Measurements from ENCODE around the gene TMEM260.

TMEM260 gene

GRCh38 chr14:56579345-56580220, at the start of gene TMEM260:
TMEM260 (plus strand) TSS chr14:56579798; CDS start chr14:56579915, 117 bp downstream.
- peak; percentile 73 to 92 (median 80) for DNase-seq (ENCODE audit: low read depth in 3 of 3, low spot score in 1 of 3)

GRCh38 chr14:56532546-56532945, 47.1 kb upstream of the TMEM260 start:
- DNase-seq (ENCODE audit: low read depth in 3 of 3, low spot score in 1 of 3): no peak

GRCh38 chr14:56534656-56535055, 44.9 kb upstream of the TMEM260 start:
- DNase-seq (ENCODE audit: low read depth in 3 of 3, low spot score in 1 of 3): no peak

GRCh38 chr14:56539862-56540261, 39.7 kb upstream of the TMEM260 start:
- no peak for DNase-seq (ENCODE audit: low read depth in 3 of 3, low spot score in 1 of 3)

GRCh38 chr14:56543436-56543835, 36.2 kb upstream of the TMEM260 start:
- DNase-seq (ENCODE audit: low read depth in 3 of 3, low spot score in 1 of 3): no peak

GRCh38 chr14:56549721-56550120, 29.9 kb upstream of the TMEM260 start:
- DNase-seq (ENCODE audit: low read depth in 3 of 3, low spot score in 1 of 3): no peak

- no peak for DNase-seq (ENCODE audit: low read depth in 3 of 3, low spot score in 1 of 3)
Measured at GRCh38 chr14:56552615-56553014, 27.0 kb upstream of the TMEM260 start.

GRCh38 chr14:56554301-56554700, 25.3 kb upstream of the TMEM260 start:
- no peak for DNase-seq (ENCODE audit: low read depth in 3 of 3, low spot score in 1 of 3)

GRCh38 chr14:56555921-56556570, 23.6 kb upstream of the TMEM260 start:
- DNase-seq (ENCODE audit: low read depth in 3 of 3, low spot score in 1 of 3): no peak

- DNase-seq (ENCODE audit: low read depth in 3 of 3, low spot score in 1 of 3): no peak
Measured at GRCh38 chr14:56559182-56559581, 20.4 kb upstream of the TMEM260 start.

GRCh38 chr14:56561606-56562005, 18.0 kb upstream of the TMEM260 start:
- no peak for DNase-seq (ENCODE audit: low read depth in 3 of 3, low spot score in 1 of 3)

- no peak for DNase-seq (ENCODE audit: low read depth in 3 of 3, low spot score in 1 of 3)
Measured at GRCh38 chr14:56562883-56563282, 16.7 kb upstream of the TMEM260 start.

- DNase-seq (ENCODE audit: low read depth in 3 of 3, low spot score in 1 of 3): no peak
Measured at GRCh38 chr14:56569174-56569573, 10.4 kb upstream of the TMEM260 start.

- DNase-seq (ENCODE audit: low read depth in 3 of 3, low spot score in 1 of 3): no peak
Measured at GRCh38 chr14:56570295-56570694, 9.3 kb upstream of the TMEM260 start.

- no peak for DNase-seq (ENCODE audit: low read depth in 3 of 3, low spot score in 1 of 3)
Measured at GRCh38 chr14:56580221-56580711, 668 bp downstream of the TMEM260 start.

- DNase-seq (ENCODE audit: low read depth in 3 of 3, low spot score in 1 of 3): no peak
Measured at GRCh38 chr14:56581041-56581727, 1.6 kb downstream of the TMEM260 start.

GRCh38 chr14:56585461-56586084, 6.0 kb downstream of the TMEM260 start:
- no peak for DNase-seq (ENCODE audit: low read depth in 3 of 3, low spot score in 1 of 3)

- no peak for DNase-seq (ENCODE audit: low read depth in 3 of 3, low spot score in 1 of 3)
Measured at GRCh38 chr14:56587701-56588100, 8.1 kb downstream of the TMEM260 start.

- no peak for DNase-seq (ENCODE audit: low read depth in 3 of 3, low spot score in 1 of 3)
Measured at GRCh38 chr14:56590535-56590960, 10.9 kb downstream of the TMEM260 start.

- DNase-seq (ENCODE audit: low read depth in 3 of 3, low spot score in 1 of 3): no peak
Measured at GRCh38 chr14:56592746-56593544, 13.3 kb downstream of the TMEM260 start.

Measured in stimulated activated CD4-positive, alpha-beta T cell treated with anti-CD3 and anti-CD28 coated beads, TNF-alpha, amount 100 ng/mL, for 1 hour (primary cell).